ENCODE results near the gene PARP8.

PARP8 gene

GRCh38 chr5:50874306-50875001, 208.0 kb downstream of the PARP8 start:
- TF ChIP-seq SIN3A (IDR thresholded peaks at IDR 0.05; ENCODE audit: borderline replicate concordance, insufficient read depth, low read length) (no peak), FOXP2 (optimal IDR thresholded peaks at IDR 0.05; ENCODE audit: borderline replicate concordance, extremely low read depth, extremely low read length, insufficient read depth) (no peak), REST (IDR thresholded peaks at IDR 0.05; ENCODE audit: insufficient read depth in 1 of 2, low read depth in 2 of 2, low read length in 2 of 2) (no peak), POLR2AphosphoS5 (IDR thresholded peaks at IDR 0.05; ENCODE audit: low read depth, low read length) (no peak), TAF1 (IDR thresholded peaks at IDR 0.05; ENCODE audit: borderline replicate concordance, insufficient read depth, low read length) (no peak)

- TF ChIP-seq TAF1 (IDR thresholded peaks at IDR 0.05; ENCODE audit: borderline replicate concordance, insufficient read depth, low read length) (no peak), REST (IDR thresholded peaks at IDR 0.05; ENCODE audit: insufficient read depth in 1 of 2, low read depth in 2 of 2, low read length in 2 of 2) (no peak), SIN3A (IDR thresholded peaks at IDR 0.05; ENCODE audit: borderline replicate concordance, insufficient read depth, low read length) (no peak), FOXP2 (optimal IDR thresholded peaks at IDR 0.05; ENCODE audit: borderline replicate concordance, extremely low read depth, extremely low read length, insufficient read depth) (no peak), POLR2AphosphoS5 (IDR thresholded peaks at IDR 0.05; ENCODE audit: low read depth, low read length) (no peak)
These were observed 208.5 kb downstream of the PARP8 start for GRCh38 chr5:50875002-50875344.

GRCh38 chr5:50878470-50878869, 212.0 kb downstream of the PARP8 start:
- TF ChIP-seq FOXP2 (optimal IDR thresholded peaks at IDR 0.05; ENCODE audit: borderline replicate concordance, extremely low read depth, extremely low read length, insufficient read depth) (no peak), SIN3A (IDR thresholded peaks at IDR 0.05; ENCODE audit: borderline replicate concordance, insufficient read depth, low read length) (no peak), REST (IDR thresholded peaks at IDR 0.05; ENCODE audit: insufficient read depth in 1 of 2, low read depth in 2 of 2, low read length in 2 of 2) (no peak), POLR2AphosphoS5 (IDR thresholded peaks at IDR 0.05; ENCODE audit: low read depth, low read length) (no peak), TAF1 (IDR thresholded peaks at IDR 0.05; ENCODE audit: borderline replicate concordance, insufficient read depth, low read length) (no peak)

GRCh38 chr5:50881407-50881806, 215.0 kb downstream of the PARP8 start:
- TF ChIP-seq TAF1 (IDR thresholded peaks at IDR 0.05; ENCODE audit: borderline replicate concordance, insufficient read depth, low read length): no peak
- no peak for TF ChIP-seq SIN3A (IDR thresholded peaks at IDR 0.05; ENCODE audit: borderline replicate concordance, insufficient read depth, low read length)
- TF ChIP-seq FOXP2 (optimal IDR thresholded peaks at IDR 0.05; ENCODE audit: borderline replicate concordance, extremely low read depth, extremely low read length, insufficient read depth): no peak
- no peak for TF ChIP-seq REST (IDR thresholded peaks at IDR 0.05; ENCODE audit: insufficient read depth in 1 of 2, low read depth in 2 of 2, low read length in 2 of 2)
- TF ChIP-seq POLR2AphosphoS5 (IDR thresholded peaks at IDR 0.05; ENCODE audit: low read depth, low read length): no peak
